LHCN-M2 (cell line): ENCODE results near the gene ANKRD63. TPM values are rescaled to one million over a fixed set of nuclear protein-coding genes. Genes with fewer than 3 reads are reported as not detected.

Source experiments
- DNase-seq: peaks from one replicate; pipeline ENCODE4 v3.0.0-alpha.2; 2012; ENCODE audit warnings: low read depth
- polyA plus RNA-seq: library from polyadenylated mRNA; unstranded; fragments of >200 nt; gene quantifications from one replicate; pipeline ENCODE4 v1.2.1, GENCODE V29; 2012; ENCODE audit warnings: missing spikeins
- total RNA-seq: library from RNA; depleted of rRNA; stranded (reverse); fragments of >200 nt; gene quantifications from 2 replicates; pipeline ENCODE4 v1.2.3, GENCODE V29; 2014; rRNA removed

The ANKRD63 gene, protein sequence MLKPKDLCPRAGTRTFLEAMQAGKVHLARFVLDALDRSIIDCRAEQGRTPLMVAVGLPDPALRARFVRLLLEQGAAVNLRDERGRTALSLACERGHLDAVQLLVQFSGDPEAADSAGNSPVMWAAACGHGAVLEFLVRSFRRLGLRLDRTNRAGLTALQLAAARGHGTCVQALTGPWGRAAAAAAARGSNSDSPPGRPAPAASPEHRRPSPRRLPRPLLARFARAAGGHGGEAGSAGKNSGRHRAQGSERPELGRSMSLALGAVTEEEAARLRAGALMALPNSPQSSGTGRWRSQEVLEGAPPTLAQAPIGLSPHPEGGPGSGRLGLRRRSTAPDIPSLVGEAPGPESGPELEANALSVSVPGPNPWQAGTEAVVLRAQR
- total RNA-seq = not detected in 2 replicates
- polyA plus RNA-seq = not detected

- no peak for DNase-seq
Observed at GRCh38 chr15:40282869-40283614, at the start of gene ANKRD63. Gene ANKRD63 (minus strand): TSS chr15:40283064. CDS start chr15:40282586, 478 bp downstream.

DNA sequence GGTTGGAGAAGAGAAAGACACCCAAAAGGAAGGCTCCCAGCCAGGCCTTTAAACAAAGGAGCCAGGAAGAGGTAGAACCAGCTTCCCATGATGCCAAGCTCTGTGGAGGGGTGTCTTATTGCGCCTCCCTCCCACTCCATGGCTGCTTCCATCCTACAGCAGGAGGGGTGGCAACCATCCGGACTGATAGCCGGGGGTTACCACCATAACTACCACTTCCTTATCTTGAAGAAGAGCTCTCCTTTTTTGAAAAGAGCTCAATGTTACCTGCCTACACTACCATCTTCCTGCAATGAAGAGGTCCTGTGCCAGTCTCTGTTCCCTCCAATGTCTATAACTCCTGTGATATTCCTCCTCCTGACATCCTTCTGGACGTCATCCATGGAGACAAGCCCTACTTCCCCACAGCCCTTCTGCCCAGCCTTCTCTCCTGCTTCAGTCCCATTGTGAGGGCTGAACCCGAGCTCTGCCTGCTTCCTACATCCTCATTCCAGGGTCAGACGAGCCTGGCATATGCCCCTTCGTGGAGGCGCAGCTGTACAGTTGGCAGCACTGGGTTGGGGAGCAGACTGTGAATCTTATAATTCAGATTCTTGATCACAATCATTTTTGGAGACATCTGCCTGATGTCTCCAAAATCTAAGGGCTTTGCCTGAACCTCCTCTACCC, 49.4 kb upstream of the ANKRD63 start:
- no peak for DNase-seq

DNA sequence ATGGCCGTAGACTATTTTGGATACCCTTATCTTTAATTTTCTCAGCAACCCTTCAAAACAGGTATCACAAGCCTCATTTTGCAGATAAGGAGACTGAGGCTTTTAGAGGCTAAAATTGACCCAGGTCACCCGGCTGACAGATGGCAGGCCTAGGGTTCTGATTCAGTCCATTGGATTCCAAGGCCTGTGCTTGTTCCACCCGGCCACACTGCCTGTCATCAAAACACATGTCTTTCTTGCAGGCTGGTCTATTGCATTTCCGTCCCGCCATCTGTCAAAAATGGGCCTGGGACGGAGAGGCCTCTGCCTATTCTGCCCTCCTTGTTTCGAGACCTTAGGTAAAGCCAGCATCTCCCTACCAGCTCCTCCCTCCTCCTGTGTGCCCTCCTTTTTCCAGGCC, 48.8 kb upstream of the ANKRD63 start:
- no peak for DNase-seq

DNA sequence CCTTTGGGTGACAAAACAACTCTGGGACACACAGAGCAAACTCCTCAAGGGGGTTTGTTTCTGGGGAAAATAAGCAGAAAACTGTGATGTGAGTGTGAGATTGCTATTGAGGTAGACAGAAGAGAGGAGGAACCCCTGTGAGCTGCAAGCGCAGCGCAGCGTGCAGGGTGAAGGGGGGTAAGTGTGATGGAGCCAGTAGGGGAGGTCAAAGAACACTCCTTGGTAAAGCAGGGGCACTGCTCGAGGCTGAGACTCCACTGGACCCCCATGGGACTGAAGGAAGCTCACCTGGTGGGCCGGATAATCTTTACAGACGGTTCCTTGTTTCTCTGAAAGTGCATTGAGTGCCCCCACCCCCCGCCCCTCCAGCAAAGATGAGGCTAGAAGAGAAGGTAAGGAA, 48.2 kb upstream of the ANKRD63 start:
- DNase-seq = no peak

- peak; percentile 58 for DNase-seq
Observed at GRCh38 chr15:40330368-40330836, 47.5 kb upstream of the ANKRD63 start.

GRCh38 chr15:40329804-40330203, 46.9 kb upstream of the ANKRD63 start:
- no peak for DNase-seq

- no peak for DNase-seq
Observed at GRCh38 chr15:40328751-40329150, 45.9 kb upstream of the ANKRD63 start.

DNA sequence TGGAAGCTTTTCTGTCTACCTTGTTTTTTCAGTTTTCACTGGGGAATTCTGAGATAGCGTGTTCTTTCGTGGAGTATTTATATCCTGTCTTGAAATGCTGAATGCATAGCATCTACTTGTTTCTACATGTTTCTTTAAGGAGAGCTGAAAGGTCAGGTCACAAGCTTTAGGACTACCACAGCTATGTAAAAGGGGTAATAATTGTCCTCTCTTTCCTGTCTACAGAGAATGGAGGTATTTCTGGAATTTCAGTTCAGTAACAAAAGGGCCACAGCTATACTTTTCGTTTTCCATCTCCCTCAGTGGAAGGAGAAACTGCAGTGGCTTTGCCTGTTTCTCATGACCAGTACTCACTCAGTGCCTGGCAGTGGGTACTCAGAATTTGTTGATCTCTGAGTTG, 45.3 kb upstream of the ANKRD63 start:
- no peak for DNase-seq

DNA sequence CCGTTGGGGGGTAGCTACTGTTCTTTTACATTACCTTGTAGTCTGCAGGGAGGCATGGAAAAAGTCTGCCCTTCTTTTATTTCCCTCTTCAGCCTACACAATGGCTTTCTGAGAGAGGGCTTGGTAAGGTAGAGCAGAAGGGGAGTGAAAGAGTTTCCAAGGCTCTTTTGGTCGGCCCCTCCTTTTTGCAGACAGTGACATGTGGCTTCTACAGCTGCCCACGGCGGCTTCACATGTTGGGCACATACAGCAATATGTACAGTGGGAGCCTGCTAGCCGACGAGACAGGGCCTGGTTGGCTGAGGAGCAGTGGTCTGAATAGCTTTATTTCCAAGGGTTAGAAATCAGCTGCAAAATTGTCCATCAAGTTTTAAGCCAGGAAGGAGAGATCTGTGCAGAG, 44.6 kb upstream of the ANKRD63 start:
- no peak for DNase-seq

DNA sequence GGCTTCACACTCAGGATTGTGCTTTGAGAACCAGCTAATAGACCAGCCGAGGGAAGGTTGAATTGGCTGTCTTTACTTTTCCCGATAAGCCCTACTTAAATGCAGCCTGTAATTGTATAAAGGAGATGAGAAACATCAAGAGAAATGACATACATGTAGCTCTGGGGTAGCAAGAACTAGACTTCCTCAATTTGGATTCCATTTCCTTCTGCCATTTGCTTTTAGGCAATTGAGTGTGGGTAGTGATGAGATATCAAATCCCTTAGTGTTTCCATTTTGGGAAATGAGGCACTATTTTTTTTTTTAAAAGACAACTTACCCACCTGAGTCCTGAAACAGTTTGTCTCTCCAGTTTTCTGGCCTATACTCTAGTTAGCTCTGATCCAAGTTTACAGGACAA, 42.8 kb upstream of the ANKRD63 start:
- no peak for DNase-seq

DNA sequence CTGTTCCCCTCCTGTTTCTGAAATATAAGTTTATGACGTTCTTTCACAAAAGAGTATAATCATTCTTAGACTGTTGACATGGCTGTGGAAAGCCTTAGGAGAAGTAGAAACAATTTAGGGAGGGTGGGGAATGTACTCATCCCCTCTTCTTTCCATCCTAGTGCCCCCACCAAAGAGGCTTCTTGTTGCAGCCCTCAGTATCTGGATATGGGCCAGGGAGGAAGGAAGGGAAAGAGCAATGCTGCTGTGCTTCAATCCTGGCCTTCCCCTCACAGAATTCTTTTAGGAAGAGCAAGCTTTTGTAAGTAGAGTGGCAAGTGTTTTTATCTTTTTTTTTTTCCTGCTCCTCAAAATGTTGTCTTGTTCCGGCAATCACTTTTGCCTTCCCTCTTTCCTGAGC, 42.3 kb upstream of the ANKRD63 start:
- DNase-seq = no peak

- no peak for DNase-seq
Observed at GRCh38 chr15:40323953-40324937, 41.4 kb upstream of the ANKRD63 start.

DNA sequence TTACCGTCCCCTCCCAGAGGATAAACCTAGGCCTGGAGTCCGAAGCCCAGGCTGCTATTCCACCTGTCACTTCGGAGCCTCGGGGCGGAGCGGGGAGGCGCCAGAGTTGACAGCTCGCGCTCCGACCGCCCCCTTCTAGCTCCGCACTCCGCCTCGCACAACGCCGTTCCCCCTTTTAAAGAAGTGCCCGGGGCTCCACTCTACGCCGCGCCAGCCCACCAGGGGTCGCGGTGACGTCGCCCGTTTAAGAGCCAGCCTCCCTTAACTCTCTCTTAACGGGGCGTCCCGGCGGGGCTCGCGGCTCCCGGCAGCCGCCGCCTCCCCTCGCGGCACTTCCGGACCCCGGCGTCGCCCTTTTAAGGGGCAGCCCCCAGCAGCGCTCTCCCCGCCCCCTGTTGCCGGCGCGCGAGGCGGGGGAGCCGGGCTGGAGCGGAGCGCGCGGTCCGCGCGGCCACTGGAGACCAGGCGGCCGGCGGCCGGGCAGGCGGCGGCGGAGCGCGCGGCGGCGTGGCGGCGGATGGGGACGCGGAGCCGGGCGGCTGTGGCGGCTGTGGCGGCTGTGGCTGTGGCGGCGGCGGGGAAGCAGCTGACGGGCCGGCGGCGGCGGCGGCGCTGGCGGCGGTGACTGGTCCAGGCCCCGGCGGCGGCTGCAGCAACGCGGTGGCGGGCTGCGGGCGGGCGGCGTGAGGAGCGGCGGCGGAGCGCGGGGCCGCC, 40.5 kb upstream of the ANKRD63 start, which contains the start of gene INAFM2:
Gene INAFM2 (plus strand): TSS at position 454 of the 714 bp plus-strand sequence. CDS start 364 bp downstream, outside the sequence.
- DNase-seq = peak; percentile 93

GRCh38 chr15:40322531-40323238, 39.8 kb upstream of the ANKRD63 start:
- DNase-seq = no peak

GRCh38 chr15:40320931-40321371, 38.1 kb upstream of the ANKRD63 start:
- DNase-seq = peak; percentile 55

DNA sequence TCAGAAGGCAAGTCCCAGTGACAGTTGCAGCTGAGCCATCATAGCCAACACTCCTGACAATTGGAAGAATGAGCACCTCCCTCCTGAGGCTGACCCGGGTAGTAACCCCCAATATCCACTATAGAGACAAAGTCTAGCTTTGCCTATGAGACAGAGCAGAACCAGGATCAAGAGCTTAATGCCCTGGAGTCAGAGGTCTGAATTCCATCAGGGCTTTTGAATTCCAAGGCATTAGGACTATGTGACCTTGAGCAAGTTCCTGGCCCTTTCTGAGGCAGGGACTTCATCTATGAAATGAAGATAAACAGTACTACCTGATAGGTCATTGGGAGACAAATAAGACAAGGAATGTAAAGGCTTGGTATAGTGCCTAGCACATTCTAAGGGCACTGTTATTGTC, 37.5 kb upstream of the ANKRD63 start:
- DNase-seq = no peak

GRCh38 chr15:40317580-40317979, 34.7 kb upstream of the ANKRD63 start:
- DNase-seq = no peak

DNA sequence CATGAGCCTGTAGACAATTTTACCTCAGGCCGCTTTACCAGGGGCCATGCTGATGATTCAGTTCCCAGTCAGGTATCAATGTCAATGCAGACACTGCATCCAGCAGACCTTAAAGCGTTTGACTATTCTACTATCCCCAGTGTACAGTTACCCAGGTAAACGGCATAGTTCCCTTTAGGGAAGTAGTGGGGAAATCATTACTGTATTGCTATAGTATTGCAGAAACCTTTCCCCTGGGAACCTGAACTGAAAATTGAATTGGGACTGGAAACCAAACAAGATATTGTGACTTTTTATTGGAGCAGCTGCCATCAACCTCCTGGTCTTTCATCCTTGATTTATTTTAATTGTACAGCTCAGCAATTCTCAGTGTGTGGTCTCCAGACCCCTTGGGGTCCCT, 34.1 kb upstream of the ANKRD63 start:
- no peak for DNase-seq

DNA sequence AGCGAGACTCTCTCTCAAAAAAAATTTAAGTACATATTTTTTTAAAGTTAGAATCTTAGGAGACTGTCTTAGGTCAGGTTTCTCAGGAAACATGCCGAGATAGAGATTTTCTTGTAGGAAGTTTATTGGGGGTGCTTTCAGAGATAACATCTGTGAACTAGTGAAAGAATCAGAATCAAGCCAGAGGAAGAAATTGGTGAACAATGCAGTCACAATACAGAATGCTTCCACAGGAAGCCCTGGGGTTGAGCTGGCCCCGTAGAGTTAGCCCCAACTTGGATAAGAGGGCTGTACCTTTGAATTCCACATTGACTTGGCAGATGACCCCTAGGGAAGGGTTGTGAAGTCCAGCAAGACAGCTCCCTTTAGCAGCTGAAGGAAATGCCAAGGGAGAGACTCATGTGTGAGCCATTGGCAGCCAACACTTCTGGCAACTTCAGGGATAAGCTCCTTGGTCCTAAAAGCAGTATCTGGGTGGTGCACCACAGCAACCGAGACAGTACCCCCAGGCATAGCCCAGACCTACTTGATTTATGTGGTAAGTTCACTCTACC, 31.9 kb upstream of the ANKRD63 start:
- peak; percentile 78 for DNase-seq
